ENCODE results near the gene WFS1.

WFS1 gene

GRCh38 chr4:6262176-6262575 lies 7.5 kb upstream of the WFS1 start:
- no peak for DNase-seq

GRCh38 chr4:6262847-6263487 lies 6.7 kb upstream of the WFS1 start:
- DNase-seq, result no peak

- DNase-seq, result no peak
Observed at GRCh38 chr4:6263526-6264224, 6.0 kb upstream of the WFS1 start.

DNA sequence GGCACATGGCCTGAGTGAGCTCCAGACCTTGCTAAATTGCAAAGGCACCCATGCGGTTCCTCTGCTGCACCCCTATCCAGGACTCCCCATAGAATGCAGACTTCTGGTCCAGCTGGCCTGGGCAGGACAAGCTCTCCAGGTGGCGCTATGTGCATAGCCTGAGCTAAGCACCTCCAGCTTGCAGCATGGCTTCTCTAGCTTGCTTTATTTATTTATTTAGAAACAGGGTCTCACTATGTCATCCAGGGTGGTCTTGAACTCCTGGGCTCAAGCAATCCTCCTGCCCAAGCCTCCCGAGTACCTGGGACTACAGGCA lies 5.5 kb upstream of the WFS1 start:
- no peak for DNase-seq

GRCh38 chr4:6265546-6265945 lies 4.1 kb upstream of the WFS1 start:
- no peak for DNase-seq

DNA sequence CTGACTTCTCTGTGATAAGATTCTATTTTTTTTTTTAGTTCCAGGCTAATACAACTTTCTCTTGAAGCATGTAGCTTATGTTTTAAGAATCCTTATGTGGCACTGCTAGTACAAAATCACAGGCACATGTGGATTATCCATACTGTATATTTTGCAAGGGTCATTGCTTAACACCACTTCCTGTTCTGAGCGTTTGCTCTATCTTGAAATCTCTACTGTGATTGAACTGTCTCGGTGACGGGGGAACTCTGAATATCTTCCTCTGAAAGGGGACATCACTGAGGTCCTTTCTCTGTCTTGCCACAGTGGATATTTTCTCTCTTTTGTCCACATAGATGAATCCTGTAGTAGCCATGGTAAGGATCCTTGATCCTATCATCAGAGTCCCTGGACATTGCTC lies 2.1 kb upstream of the WFS1 start:
- no peak for DNase-seq

GRCh38 chr4:6268650-6269615 lies 717 bp upstream of the WFS1 start:
- DNase-seq, result no peak

DNA sequence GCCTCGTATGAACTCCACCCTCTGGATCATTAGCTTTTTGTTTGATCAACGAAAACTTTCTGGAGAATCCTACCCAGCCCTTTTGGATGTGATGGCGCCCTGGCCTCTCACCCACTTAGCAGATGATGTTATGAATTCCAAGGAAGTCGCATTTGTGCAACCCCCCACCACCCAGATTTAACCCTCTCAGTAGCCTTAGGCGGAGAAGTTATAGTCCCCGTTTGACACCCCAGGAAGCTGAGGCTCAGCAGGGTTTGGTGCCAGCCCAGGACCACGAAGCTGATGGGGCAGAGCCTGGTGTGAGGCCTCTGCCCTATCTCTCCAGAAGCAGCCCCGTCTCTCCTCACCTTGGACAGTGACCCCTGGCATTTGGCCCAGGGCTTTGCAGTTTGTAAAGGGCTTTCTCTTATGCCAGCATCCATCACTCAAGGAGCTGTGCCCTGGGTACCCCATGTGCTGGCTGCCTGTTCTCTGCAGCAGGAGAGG lies 1.0 kb downstream of the WFS1 start:
- no peak for DNase-seq

GRCh38 chr4:6271206-6271605 lies 1.6 kb downstream of the WFS1 start:
- no peak for DNase-seq

DNA sequence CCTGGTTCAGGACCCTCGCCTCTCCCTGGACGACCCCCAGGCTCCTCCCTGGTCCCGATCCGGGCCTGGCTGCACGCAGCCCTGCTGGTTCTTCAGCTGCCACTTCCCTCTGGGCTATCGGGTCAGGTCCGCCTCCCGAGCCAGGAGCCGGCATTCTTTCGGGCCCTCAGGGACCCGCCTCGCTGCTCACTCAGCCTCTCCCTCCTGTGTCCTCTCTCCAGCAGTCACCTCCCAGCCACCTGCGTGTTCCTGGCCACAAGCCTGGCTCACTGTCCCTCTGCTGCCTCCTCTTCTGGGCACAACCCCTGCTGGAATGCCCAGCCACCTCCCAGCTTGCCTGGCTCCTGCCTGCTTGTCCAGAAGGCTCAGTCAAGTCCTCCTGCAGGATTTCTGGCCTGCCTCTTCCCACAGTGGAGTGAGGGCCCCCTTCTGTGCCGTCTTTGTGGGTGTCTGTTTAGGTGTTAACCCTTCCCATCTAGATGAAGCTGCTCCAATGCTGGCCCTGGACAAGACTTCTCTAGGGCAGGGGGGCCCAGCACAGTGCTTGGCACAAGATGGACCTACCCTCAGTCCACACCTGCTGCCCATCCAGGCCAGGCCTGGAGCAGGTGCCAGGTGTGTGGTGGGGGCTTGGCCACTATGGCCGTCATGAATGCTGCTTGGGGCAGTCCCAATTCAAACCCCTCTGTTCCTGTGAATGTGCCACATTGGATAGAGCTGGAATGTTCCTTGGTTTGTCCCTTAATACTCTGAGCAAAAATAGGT lies 2.2 kb downstream of the WFS1 start:
- DNase-seq, result no peak

DNA sequence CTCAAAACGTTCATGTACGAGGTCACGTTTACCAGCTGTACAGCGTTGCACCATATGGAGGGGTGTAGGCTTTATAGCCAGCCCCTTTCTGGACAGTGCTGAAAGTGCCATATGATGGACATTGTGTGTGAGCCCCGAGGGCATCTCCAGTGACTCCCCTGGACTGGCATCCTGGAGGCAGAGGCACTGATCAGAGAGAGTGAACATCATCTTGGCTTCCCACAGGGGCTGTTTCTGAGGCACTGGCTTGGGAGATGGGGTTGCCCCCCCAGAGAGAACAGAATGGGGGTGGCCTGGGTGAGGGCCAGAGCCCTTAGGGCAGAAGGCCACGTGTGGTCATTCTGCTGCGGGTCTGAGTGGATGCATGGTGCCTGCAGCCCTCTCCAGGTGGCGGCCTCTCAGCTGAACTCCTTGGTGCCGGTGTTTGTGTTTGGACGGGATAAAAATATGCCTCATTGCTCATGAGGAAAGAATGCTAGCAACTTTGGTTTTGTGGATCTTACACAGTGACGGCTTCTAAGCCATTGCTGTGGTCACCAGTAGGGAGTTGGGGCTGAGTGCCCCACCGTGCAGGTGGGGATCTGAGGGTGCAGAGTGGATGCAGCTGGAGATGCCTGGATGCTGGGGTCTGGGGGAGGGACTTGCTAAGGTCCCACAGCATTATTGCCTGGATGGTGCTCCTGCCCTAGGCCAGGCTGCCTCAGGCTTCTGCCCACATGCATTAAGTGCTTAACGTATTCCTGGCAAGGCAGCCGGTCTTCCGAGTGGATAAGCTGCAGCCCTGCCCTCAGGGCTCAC lies 3.4 kb downstream of the WFS1 start:
- DNase-seq, result no peak

- DNase-seq, result no peak
Observed at GRCh38 chr4:6273661-6273990, 4.0 kb downstream of the WFS1 start.

DNA sequence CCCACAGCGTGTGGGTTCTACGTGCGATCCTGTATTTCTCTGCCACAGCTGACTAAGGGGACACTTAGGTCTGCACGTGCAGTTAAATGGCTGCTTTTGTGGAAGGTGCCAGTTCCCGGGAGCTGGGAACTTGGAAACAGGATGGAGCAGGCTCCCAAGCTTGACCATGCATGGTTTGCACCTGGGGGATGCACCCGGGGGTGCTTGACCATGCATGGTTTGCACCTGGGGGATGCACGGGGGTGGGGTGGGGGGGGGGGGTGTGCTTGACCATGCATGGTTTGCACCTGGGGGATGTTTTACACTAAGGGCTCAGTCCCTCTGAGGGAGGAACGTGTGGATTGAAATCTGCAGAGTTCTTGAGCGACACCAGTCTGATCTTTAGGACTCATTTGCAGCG lies 5.7 kb downstream of the WFS1 start:
- no peak for DNase-seq

GRCh38 chr4:6275898-6276806 lies 6.5 kb downstream of the WFS1 start:
- no peak for DNase-seq

- DNase-seq, result no peak
Observed at GRCh38 chr4:6277139-6277802, 7.6 kb downstream of the WFS1 start.

DNA sequence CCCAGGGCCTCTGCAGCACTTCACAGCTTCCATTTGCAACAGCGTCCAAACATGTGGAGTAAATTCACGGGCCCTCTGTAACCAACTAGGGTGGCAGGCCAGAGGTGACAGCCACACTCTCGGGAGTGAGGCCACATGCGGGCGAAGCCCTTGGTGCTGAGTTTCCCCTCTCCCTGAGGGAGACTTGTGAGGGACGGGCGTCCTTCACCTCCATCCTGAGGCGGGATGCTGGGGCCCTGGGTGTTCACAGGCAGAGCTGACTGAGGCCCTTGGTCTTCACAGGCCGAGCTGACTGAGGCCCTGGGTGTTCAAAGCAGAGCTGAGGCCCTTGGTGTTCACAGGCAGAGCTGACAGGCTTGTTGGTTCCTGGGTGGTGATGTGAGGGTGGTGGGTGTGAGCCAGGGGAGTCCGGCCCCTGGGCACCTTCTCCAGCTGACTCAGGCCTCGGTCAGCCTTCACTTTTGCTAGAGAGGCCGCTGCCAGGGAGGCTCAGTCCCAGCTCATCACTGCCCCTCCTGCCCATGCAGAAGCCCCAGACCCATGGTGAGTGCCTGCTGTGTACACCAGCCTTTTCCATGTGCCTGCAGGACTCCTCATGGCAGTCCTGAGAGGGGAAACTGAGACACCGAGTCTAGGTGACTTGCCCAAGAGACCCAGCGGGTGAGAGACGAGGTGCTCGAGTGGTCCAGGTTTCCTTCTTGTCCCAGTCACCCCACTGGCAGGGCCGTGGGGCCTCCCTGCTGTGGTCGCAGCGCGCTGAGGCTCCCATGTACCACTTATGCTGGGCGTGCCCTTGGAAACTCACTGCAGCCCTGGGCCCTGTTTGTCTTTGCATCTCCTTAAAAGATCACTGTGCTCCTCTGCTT lies 8.5 kb downstream of the WFS1 start:
- DNase-seq, result no peak

DNA sequence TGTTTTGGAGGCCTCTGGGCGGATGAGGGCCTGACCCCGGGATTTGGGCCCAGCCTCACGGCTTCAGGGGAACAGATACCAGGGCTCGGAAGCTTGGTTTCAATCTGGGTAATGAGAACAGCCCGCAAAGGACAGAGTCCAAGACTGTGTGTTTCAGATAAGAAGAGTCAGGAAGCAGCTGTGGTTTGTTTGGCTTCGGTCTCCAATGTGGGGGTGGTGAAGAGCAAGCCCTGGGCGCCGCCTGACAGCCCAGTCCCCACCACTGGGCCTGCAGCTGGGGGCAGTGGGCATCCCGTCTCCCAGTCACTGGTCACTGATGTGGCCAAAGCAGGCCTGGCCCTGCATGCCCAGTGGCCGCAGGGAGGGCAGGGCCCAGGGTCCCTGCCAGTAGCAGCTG lies 9.1 kb downstream of the WFS1 start:
- DNase-seq, result no peak

- no peak for DNase-seq
Observed at GRCh38 chr4:6279582-6280289, 10.1 kb downstream of the WFS1 start.
